GM11168 (cell line): ENCODE results near the gene CACNA2D2.

Experiments
- in situ Hi-C: fragments of 300-500 bp; cut with MboI; formaldehyde crosslinking; loops from one replicate; pipeline ENCODE4 v1.12.0; 2022; ENCODE audit warnings: low sequenced_read_pairs; ENCODE audit not compliant: unreplicated experiment

CACNA2D2 gene

GRCh38 chr3:50375258-50375931 is 128.0 kb downstream of the CACNA2D2 start:
- in situ Hi-C loops = no loop called here

- in situ Hi-C loops = no loop called here
Measured at GRCh38 chr3:50374363-50375257, 128.8 kb downstream of the CACNA2D2 start.

GRCh38 chr3:50373146-50374051 is 130.0 kb downstream of the CACNA2D2 start:
- in situ Hi-C loops = no loop called here

GRCh38 chr3:50372349-50372748 is 131.1 kb downstream of the CACNA2D2 start:
- in situ Hi-C loops = no loop called here

- in situ Hi-C loops = no loop called here
Measured at GRCh38 chr3:50371133-50371685, 132.2 kb downstream of the CACNA2D2 start.

- in situ Hi-C loops = no loop called here
Measured at GRCh38 chr3:50370594-50370993, 132.8 kb downstream of the CACNA2D2 start.

GRCh38 chr3:50369012-50369670 is 134.3 kb downstream of the CACNA2D2 start:
- in situ Hi-C loops = no loop called here

DNA sequence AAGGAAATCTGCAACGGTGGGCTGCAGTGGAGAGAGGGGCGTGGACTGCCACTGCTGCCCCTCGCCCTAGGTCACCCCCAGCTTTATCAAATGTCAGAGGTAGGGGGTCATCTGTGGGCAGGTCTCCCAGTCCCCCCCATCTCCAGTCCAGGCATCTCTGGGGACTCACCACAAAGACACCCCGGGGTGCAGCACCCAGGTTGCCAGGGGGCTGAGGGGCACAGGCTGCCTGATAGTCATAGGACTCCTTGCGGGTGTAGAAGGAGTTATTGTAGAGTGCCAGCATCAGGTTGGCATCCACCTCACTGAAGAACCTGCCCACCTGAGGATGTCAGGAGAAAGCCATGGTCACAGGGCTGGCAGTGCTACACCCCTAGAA is 137.6 kb downstream of the CACNA2D2 start:
- in situ Hi-C loops = no loop called here

GRCh38 chr3:50365080-50365841 is 138.2 kb downstream of the CACNA2D2 start:
- in situ Hi-C loops = no loop called here

GRCh38 chr3:50364573-50365079 is 138.8 kb downstream of the CACNA2D2 start:
- in situ Hi-C loops = no loop called here

GRCh38 chr3:50359760-50360110 is 143.7 kb downstream of the CACNA2D2 start:
- in situ Hi-C loops = no loop called here

- in situ Hi-C loops = no loop called here
Measured at GRCh38 chr3:50358911-50359759, 144.3 kb downstream of the CACNA2D2 start, which contains the start of gene TMEM115. TSS of gene TMEM115 (minus strand) at chr3:50359521. CDS start at chr3:50359063, 458 bp downstream.

- in situ Hi-C loops = no loop called here
Measured at GRCh38 chr3:50358355-50358910, 145.0 kb downstream of the CACNA2D2 start.

DNA sequence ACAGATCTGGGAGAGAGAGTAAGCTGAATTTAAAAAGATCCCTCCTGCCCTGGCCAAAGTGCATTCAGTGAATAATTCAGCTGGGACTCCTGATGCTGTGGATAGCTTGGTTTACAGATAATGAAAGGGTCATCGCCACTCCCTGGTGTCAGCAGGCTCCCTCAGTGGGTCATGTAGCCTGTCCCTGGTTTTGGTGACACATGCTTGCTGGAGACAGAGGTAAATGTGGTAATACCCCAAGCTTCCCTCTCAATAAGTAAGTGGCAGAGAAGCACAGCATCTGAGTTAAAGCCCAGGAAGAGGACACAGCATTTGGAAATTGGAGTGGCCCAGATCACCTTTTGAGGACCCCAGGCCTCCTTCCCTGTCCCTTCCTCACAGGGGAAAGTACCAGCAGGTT is 146.0 kb downstream of the CACNA2D2 start:
- in situ Hi-C loops = no loop called here

DNA sequence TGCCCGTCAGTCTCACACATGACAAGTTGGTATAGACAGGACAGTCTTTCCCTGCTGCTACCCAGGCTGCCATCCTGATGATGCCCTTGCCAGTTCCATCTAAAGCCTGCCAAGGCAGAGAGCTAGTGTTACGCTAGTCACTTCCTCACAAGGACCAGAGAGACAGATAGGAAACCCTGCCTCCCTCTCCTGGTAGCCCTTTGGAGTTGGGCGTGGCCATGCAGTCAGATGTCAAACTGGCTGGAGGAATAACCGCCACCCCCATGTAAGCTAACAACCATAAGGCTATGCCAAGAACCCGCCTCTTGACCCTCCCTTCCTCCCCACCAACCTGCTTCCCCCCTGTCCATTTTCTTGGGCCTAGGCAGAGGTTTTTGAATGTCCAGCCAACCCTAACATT is 146.9 kb downstream of the CACNA2D2 start:
- in situ Hi-C loops = no loop called here

GRCh38 chr3:50355829-50356552 is 147.4 kb downstream of the CACNA2D2 start:
- in situ Hi-C loops = no loop called here

DNA sequence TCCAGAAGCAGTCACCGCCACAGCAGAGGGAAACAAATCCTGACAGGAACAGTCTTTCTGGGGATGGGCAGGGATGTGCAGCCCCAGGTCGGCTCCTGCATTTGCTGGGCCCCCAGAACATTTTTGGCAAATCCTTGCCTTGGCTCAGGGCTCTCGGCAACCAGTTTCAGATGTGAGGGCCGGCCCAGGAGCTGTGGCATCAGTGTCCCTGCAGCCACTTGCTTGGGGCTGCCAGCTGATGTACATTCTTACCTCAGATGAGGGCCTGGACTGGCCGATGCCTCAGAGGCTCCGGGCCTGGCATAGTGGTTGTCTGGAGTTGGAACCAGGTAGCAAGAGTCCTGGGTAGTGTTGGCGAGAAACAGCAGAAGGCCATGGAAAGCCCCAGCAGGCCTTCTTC is 148.6 kb downstream of the CACNA2D2 start:
- in situ Hi-C loops = no loop called here
